ENCODE measurements around the gene MRC2.

The MRC2 gene

DNA sequence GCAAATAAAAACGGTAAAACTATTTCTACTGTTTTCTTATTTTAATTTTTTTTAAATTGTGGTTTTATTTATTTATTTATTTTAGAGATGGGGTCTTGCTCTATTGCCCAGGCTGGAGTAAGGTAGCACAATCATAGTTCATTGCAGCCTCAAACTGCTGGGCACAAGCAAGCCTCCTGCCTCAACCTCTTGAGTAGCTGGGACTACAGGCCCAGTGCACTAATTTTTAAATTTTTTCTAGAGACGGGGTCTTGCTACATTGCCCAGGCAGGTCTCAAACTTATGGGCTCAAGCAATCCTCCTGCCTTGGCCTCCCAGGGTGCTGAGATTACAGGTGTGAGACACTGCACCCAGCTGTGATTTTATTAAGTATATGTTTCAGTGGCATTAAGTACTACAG is 46.5 kb upstream of the MRC2 start:
- H3F3A ChIP-seq (ENCODE audit: low read depth) = no peaks in the 10 kb centered on the region
- peaks cover 47% of the 10 kb centered on the region; the same call in 1 of the 2 replicates for H3K36me3 ChIP-seq (ENCODE audit: insufficient read depth, low read length)
- no peaks in the 10 kb centered on the region for H3K4me1 ChIP-seq (ENCODE audit: insufficient read depth, low read length, poor library complexity, severe bottlenecking)
- no peak overlapping the region for H3K9ac ChIP-seq (ENCODE audit: low read depth, low read length, poor library complexity, severe bottlenecking)
- H3K4me2 ChIP-seq (ENCODE audit: low read depth, low read length, poor library complexity, severe bottlenecking) = no peak overlapping the region
- no peak overlapping the region for H2AFZ ChIP-seq (ENCODE audit: low read length)
- H3K9me2 ChIP-seq (replicated peaks; ENCODE audit: low read depth, low read length) = no peaks in the 10 kb centered on the region
- H3K9me3 ChIP-seq (ENCODE audit: insufficient read depth, low read depth, low read length) = no peaks in the 10 kb centered on the region
- TF ChIP-seq EZH2phosphoT487 (IDR thresholded peaks at IDR 0.05; ENCODE audit: borderline replicate concordance) (no peak), CTCF (conservative IDR thresholded peaks at IDR 0.05; ENCODE audit: low read length) (no peak)
- H3K4me3 ChIP-seq (ENCODE audit: low read length, poor library complexity, severe bottlenecking) = no peak overlapping the region
- no peaks in the 10 kb centered on the region for H4K20me1 ChIP-seq (ENCODE audit: insufficient read depth, low read length, poor library complexity, severe bottlenecking)
- H3K27me3 ChIP-seq (ENCODE audit: insufficient read depth, low read length, poor library complexity, severe bottlenecking) = no peaks in the 10 kb centered on the region
- H3K79me2 ChIP-seq (ENCODE audit: insufficient read depth, low read length) = no peaks in the 10 kb centered on the region

DNA sequence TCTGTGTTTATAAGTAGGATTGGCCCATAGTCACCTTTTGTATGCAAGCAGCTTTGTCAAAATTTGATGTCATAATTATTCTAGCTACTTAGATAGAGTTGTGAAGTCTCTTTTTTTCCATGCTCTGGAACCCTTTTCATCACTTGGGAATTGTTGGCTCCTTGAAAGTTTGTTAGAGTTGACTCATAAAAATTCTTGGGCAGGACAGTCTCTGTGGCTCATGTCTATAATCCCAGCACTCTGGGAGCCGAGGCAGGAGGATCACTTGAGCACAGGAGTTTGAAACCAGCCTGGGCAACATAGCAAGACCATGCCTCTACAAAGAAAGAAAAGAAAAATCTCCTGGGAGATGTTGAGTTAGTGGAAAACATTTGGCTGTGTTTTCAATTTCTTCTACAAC is 45.7 kb upstream of the MRC2 start:
- TF ChIP-seq EZH2phosphoT487 (IDR thresholded peaks at IDR 0.05; ENCODE audit: borderline replicate concordance) = no peak
- TF ChIP-seq CTCF (conservative IDR thresholded peaks at IDR 0.05; ENCODE audit: low read length) = no peak
- Histone ChIP-seq H3K4me1 (ENCODE audit: insufficient read depth, low read length, poor library complexity, severe bottlenecking) (no peaks in the 10 kb centered on the region), H3K36me3 (ENCODE audit: insufficient read depth, low read length) (peaks cover 46% of the 10 kb centered on the region; the same call in 1 of the 2 replicates)

GRCh38 chr17:62587554-62587953 is 39.9 kb upstream of the MRC2 start:
- H3K4me2 ChIP-seq (ENCODE audit: low read depth, low read length, poor library complexity, severe bottlenecking) = no peak overlapping the region
- H3K36me3 ChIP-seq (ENCODE audit: insufficient read depth, low read length) = peaks cover 46% of the 10 kb centered on the region; the same call in 1 of the 2 replicates
- no peaks in the 10 kb centered on the region for H3K79me2 ChIP-seq (ENCODE audit: insufficient read depth, low read length)
- H3K4me1 ChIP-seq (ENCODE audit: insufficient read depth, low read length, poor library complexity, severe bottlenecking) = no peaks in the 10 kb centered on the region
- no peaks in the 10 kb centered on the region for H3F3A ChIP-seq (ENCODE audit: low read depth)
- no peak for TF ChIP-seq CTCF (conservative IDR thresholded peaks at IDR 0.05; ENCODE audit: low read length)
- TF ChIP-seq EZH2phosphoT487 (IDR thresholded peaks at IDR 0.05; ENCODE audit: borderline replicate concordance) = no peak
- H3K9me3 ChIP-seq (ENCODE audit: insufficient read depth, low read depth, low read length) = no peaks in the 10 kb centered on the region
- H3K9me2 ChIP-seq (replicated peaks; ENCODE audit: low read depth, low read length) = no peaks in the 10 kb centered on the region
- H4K20me1 ChIP-seq (ENCODE audit: insufficient read depth, low read length, poor library complexity, severe bottlenecking) = no peaks in the 10 kb centered on the region
- H3K4me3 ChIP-seq (ENCODE audit: low read length, poor library complexity, severe bottlenecking) = no peak overlapping the region
- no peak overlapping the region for H2AFZ ChIP-seq (ENCODE audit: low read length)
- H3K9ac ChIP-seq (ENCODE audit: low read depth, low read length, poor library complexity, severe bottlenecking) = no peak overlapping the region
- no peaks in the 10 kb centered on the region for H3K27me3 ChIP-seq (ENCODE audit: insufficient read depth, low read length, poor library complexity, severe bottlenecking)

More for the DNA sequence above, 45.7 kb upstream of the MRC2 start:
- Histone ChIP-seq H3K9ac (ENCODE audit: low read depth, low read length, poor library complexity, severe bottlenecking) (no peak overlapping the region), H3K4me3 (ENCODE audit: low read length, poor library complexity, severe bottlenecking) (no peak overlapping the region), H3K9me3 (ENCODE audit: insufficient read depth, low read depth, low read length) (no peaks in the 10 kb centered on the region), H3K79me2 (ENCODE audit: insufficient read depth, low read length) (no peaks in the 10 kb centered on the region), H4K20me1 (ENCODE audit: insufficient read depth, low read length, poor library complexity, severe bottlenecking) (no peaks in the 10 kb centered on the region), H3K9me2 (replicated peaks; ENCODE audit: low read depth, low read length) (no peaks in the 10 kb centered on the region), H2AFZ (ENCODE audit: low read length) (no peak overlapping the region), H3F3A (ENCODE audit: low read depth) (no peaks in the 10 kb centered on the region), H3K27me3 (ENCODE audit: insufficient read depth, low read length, poor library complexity, severe bottlenecking) (no peaks in the 10 kb centered on the region), H3K4me2 (ENCODE audit: low read depth, low read length, poor library complexity, severe bottlenecking) (no peak overlapping the region)

Measured in Loucy (cell line).